ENCODE measurements around the gene GRM8.

Gene GRM8

DNA sequence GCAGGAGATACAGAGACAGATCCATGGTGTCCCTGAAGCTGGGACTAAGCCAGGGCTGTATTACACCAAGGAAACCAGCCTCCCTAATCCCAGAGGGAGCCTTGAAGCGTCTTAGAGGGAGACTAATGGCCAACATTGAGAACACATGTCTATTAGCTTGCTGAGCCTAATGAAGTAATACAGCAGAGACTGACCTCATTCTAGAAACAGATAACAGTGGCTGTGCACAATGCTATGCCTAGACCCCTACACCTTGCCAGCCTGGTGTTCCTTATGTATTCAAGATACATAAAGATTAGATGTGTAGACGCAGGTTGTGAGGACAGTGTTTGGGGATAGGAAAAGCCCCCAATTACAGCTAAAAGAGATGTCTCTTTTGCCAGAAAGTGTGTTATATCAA lies 19.1 kb downstream of the GRM8 start:
- Histone ChIP-seq H3K4me3 (ENCODE audit: low read depth, low read length) (no peak overlapping the region), H3K36me3 (ENCODE audit: control insufficient read depth in 2 of 2, insufficient read depth in 1 of 2, low read length in 2 of 2) (no peaks in the 10 kb centered on the region), H3K9me3 (ENCODE audit: control insufficient read depth, insufficient read depth, low read depth, low read length) (no peaks in the 10 kb centered on the region), H3K4me1 (ENCODE audit: control insufficient read depth, insufficient read depth, low read length) (no peaks in the 10 kb centered on the region), H3K27ac (ENCODE audit: extremely low read depth, low read depth, low read length) (no peak overlapping the region)
- no peak for TF ChIP-seq REPIN1 (tag by site-specific recombination; IDR thresholded peaks at IDR 0.05; ENCODE audit: low read depth)
- TF ChIP-seq ZXDB (tag by site-specific recombination; IDR thresholded peaks at IDR 0.05), result no peak
- TF ChIP-seq MYNN (tag by site-specific recombination; IDR thresholded peaks at IDR 0.05; ENCODE audit: borderline replicate concordance), result no peak
- no peak for TF ChIP-seq EGR2 (tag by site-specific recombination; IDR thresholded peaks at IDR 0.05; ENCODE audit: low read depth)
- no peak for TF ChIP-seq ZNF404 (tag by site-specific recombination; IDR thresholded peaks at IDR 0.05)
- POLR2A ChIA-PET, result no interaction called here
- CTCF ChIA-PET, result interaction anchor here (0.7 kb wide), 1 partner anchor 117 kb away, joined by 3 read pairs; no protein-coding TSS in a partner anchor

DNA sequence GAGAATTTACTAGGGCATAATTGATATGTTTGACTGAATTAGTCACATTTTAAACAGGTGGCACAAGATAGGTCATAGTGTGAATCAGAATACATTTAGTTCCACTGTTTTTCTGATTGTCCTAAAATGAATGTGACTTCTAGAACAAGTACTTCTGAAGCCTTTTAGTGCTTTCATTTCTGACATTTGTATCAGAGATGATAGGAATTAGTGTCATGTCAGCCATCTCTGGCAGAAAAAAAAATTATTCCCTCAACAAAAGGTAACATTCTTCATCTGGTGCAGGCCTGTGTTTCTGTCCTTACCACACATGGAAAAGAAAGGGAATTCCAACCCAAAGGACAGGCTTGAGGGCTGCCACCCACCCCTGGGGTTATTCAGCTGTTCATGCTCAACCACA lies 21.3 kb downstream of the GRM8 start:
- H3K9me3 ChIP-seq (ENCODE audit: control insufficient read depth, insufficient read depth, low read depth, low read length), result no peaks in the 10 kb centered on the region

DNA sequence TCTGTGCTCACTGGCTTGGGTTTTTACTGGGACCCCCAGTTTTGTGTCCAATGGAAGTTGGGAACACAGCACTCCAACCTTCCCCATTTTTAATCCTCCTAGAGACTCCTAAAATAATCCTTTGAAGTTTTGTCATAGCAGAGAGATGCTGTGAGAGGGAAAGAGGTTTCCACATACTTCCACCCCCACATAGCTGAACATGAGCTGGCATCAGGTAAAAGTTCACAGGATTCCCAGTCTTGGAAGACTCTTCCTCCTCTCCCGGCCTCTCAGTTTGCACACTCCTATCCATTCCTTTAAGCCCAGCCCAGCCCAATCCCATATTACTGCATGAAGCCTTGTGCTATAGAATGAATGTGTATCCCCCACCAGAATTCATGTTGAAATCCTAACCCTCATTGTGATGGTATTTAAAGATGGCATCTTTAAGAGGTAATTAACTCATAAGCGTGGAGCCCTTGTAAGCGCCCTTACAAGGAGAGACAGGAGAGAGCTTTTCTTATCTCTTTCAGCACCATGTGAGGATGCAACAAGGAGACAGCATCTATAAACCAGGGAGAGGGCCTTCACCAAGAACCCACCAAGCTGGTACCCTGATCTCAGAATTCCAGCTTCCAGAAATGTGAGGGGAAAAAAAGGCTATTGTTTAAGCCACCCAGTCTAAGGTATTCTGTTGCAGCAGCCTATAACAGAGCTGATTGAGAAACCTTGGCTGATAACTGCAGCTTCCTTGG lies 22.4 kb downstream of the GRM8 start:
- Histone ChIP-seq H3K4me3 (ENCODE audit: low read depth, low read length) (no peak overlapping the region), H3K36me3 (ENCODE audit: control insufficient read depth in 2 of 2, insufficient read depth in 1 of 2, low read length in 2 of 2) (no peaks in the 10 kb centered on the region), H3K9me3 (ENCODE audit: control insufficient read depth, insufficient read depth, low read depth, low read length) (no peaks in the 10 kb centered on the region), H3K4me1 (ENCODE audit: control insufficient read depth, insufficient read depth, low read length) (no peaks in the 10 kb centered on the region; the same call in 1 of the 2 replicates), H3K27ac (ENCODE audit: extremely low read depth, low read depth, low read length) (no peak overlapping the region)
- ChIA-PET POLR2A (no interaction called here), CTCF (interaction anchor here (0.9 kb wide), 1 partner anchor 9 kb away, joined by 3 read pairs; no protein-coding TSS in a partner anchor)
- TF ChIP-seq GLIS2 (tag by site-specific recombination; IDR thresholded peaks at IDR 0.05) (no peak), ZNF423 (tag by site-specific recombination; IDR thresholded peaks at IDR 0.05) (no peak), ZNF157 (tag by site-specific recombination; IDR thresholded peaks at IDR 0.05) (no peak), ZBTB8A (tag by site-specific recombination; IDR thresholded peaks at IDR 0.05) (no peak), ZNF391 (tag by site-specific recombination; IDR thresholded peaks at IDR 0.05; ENCODE audit: borderline replicate concordance, low read depth) (no peak), ZNF341 (tag by site-specific recombination; IDR thresholded peaks at IDR 0.05; ENCODE audit: low read depth) (no peak), ZNF610 (tag by site-specific recombination; IDR thresholded peaks at IDR 0.05; ENCODE audit: borderline replicate concordance) (no peak)
- TF ChIP-seq, protein P1, sequence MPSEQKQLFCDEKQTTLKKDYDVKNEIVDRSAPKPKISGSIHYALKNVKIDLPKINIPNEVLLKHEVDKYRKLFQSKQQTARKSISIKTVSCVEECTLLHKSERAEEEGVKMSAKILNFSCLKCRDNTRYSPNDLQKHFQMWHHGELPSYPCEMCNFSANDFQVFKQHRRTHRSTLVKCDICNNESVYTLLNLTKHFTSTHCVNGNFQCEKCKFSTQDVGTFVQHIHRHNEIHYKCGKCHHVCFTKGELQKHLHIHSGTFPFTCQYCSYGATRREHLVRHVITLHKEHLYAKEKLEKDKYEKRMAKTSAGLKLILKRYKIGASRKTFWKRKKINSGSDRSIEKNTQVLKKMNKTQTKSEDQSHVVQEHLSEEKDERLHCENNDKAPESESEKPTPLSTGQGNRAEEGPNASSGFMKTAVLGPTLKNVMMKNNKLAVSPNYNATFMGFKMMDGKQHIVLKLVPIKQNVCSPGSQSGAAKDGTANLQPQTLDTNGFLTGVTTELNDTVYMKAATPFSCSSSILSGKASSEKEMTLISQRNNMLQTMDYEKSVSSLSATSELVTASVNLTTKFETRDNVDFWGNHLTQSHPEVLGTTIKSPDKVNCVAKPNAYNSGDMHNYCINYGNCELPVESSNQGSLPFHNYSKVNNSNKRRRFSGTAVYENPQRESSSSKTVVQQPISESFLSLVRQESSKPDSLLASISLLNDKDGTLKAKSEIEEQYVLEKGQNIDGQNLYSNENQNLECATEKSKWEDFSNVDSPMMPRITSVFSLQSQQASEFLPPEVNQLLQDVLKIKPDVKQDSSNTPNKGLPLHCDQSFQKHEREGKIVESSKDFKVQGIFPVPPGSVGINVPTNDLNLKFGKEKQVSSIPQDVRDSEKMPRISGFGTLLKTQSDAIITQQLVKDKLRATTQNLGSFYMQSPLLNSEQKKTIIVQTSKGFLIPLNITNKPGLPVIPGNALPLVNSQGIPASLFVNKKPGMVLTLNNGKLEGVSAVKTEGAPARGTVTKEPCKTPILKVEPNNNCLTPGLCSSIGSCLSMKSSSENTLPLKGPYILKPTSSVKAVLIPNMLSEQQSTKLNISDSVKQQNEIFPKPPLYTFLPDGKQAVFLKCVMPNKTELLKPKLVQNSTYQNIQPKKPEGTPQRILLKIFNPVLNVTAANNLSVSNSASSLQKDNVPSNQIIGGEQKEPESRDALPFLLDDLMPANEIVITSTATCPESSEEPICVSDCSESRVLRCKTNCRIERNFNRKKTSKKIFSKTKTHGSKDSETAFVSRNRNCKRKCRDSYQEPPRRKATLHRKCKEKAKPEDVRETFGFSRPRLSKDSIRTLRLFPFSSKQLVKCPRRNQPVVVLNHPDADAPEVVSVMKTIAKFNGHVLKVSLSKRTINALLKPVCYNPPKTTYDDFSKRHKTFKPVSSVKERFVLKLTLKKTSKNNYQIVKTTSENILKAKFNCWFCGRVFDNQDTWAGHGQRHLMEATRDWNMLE (tag by site-specific recombination; conservative IDR thresholded peaks at IDR 0.05; ENCODE audit: low read depth), result no peak
- TF ChIP-seq, protein P2, sequence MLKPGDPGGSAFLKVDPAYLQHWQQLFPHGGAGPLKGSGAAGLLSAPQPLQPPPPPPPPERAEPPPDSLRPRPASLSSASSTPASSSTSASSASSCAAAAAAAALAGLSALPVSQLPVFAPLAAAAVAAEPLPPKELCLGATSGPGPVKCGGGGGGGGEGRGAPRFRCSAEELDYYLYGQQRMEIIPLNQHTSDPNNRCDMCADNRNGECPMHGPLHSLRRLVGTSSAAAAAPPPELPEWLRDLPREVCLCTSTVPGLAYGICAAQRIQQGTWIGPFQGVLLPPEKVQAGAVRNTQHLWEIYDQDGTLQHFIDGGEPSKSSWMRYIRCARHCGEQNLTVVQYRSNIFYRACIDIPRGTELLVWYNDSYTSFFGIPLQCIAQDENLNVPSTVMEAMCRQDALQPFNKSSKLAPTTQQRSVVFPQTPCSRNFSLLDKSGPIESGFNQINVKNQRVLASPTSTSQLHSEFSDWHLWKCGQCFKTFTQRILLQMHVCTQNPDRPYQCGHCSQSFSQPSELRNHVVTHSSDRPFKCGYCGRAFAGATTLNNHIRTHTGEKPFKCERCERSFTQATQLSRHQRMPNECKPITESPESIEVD (tag by site-specific recombination; IDR thresholded peaks at IDR 0.05), result no peak
- TF ChIP-seq, protein P3, sequence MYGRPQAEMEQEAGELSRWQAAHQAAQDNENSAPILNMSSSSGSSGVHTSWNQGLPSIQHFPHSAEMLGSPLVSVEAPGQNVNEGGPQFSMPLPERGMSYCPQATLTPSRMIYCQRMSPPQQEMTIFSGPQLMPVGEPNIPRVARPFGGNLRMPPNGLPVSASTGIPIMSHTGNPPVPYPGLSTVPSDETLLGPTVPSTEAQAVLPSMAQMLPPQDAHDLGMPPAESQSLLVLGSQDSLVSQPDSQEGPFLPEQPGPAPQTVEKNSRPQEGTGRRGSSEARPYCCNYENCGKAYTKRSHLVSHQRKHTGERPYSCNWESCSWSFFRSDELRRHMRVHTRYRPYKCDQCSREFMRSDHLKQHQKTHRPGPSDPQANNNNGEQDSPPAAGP (tag by site-specific recombination; IDR thresholded peaks at IDR 0.05), result no peak
- TF ChIP-seq, protein P4, sequence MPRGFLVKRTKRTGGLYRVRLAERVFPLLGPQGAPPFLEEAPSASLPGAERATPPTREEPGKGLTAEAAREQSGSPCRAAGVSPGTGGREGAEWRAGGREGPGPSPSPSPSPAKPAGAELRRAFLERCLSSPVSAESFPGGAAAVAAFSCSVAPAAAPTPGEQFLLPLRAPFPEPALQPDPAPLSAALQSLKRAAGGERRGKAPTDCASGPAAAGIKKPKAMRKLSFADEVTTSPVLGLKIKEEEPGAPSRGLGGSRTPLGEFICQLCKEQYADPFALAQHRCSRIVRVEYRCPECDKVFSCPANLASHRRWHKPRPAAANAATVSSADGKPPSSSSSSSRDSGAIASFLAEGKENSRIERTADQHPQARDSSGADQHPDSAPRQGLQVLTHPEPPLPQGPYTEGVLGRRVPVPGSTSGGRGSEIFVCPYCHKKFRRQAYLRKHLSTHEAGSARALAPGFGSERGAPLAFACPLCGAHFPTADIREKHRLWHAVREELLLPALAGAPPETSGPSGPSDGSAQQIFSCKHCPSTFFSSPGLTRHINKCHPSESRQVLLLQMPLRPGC (tag by site-specific recombination; IDR thresholded peaks at IDR 0.05), result no peak

More for the DNA sequence above, 21.3 kb downstream of the GRM8 start:
- TF ChIP-seq EGR2 (tag by site-specific recombination; IDR thresholded peaks at IDR 0.05; ENCODE audit: low read depth) (no peak), ZNF341 (tag by site-specific recombination; IDR thresholded peaks at IDR 0.05; ENCODE audit: low read depth) (no peak), ZNF223 (tag by site-specific recombination; IDR thresholded peaks at IDR 0.05) (no peak), ZNF140 (tag by site-specific recombination; IDR thresholded peaks at IDR 0.05) (no peak), ZNF558 (tag by site-specific recombination; IDR thresholded peaks at IDR 0.05) (no peak), HOXC10 (CRISPR knock-in tag; IDR thresholded peaks at IDR 0.05) (no peak), ZNF239 (tag by site-specific recombination; IDR thresholded peaks at IDR 0.05) (no peak), ZNF202 (tag by site-specific recombination; IDR thresholded peaks at IDR 0.05; ENCODE audit: borderline replicate concordance) (no peak)
- H3K36me3 ChIP-seq (ENCODE audit: control insufficient read depth in 2 of 2, insufficient read depth in 1 of 2, low read length in 2 of 2), result no peaks in the 10 kb centered on the region
- no peak overlapping the region for H3K27ac ChIP-seq (ENCODE audit: extremely low read depth, low read depth, low read length)
- ChIA-PET POLR2A (no interaction called here), CTCF (interaction anchor here (0.6 kb wide), 1 partner anchor 130 kb away, joined by 3 read pairs; no protein-coding TSS in a partner anchor)
- H3K4me1 ChIP-seq (ENCODE audit: control insufficient read depth, insufficient read depth, low read length), result no peaks in the 10 kb centered on the region; the same call in 1 of the 2 replicates
- H3K4me3 ChIP-seq (ENCODE audit: low read depth, low read length), result no peak overlapping the region
